Osteoblast (primary cell): Measurements from ENCODE around the gene ATRN. TPM values are rescaled to one million over a fixed set of nuclear protein-coding genes. Genes with fewer than 3 reads are reported as not detected.

Source experiments
- small RNA-seq: library from RNA; depleted of rRNA; stranded (forward); fragments of <200 nt; gene quantifications from one replicate; pipeline ENCODE3, GENCODE V24; 2012
- total RNA-seq: library from RNA; depleted of rRNA; stranded (reverse); fragments of >200 nt; gene quantifications from 2 replicates; pipeline ENCODE4 v1.2.3, GENCODE V29; 2012

ATRN gene
- total RNA-seq, 1 donor, result 48.1 TPM

Small RNA genes lying within 50 kb of the gene (small RNA-seq; reads per million reads assigned to genes)
- gene AL353193.1, result not detected

Other genes starting within 250 kb of the ATRN start
- gene SLC4A11, start 231.8 kb upstream of the ATRN start, total RNA-seq, result under 0.01 TPM in 2 replicates
- 10.6 and 11.2 TPM in 2 replicates for gene DNAAF9, start 63.3 kb upstream of the ATRN start, total RNA-seq
- not detected in 2 replicates for gene GFRA4, start 192.4 kb downstream of the ATRN start, total RNA-seq
- gene ADAM33, start 211.0 kb downstream of the ATRN start, total RNA-seq, result 3.5 and 11.2 TPM in 2 replicates
- under 0.01 TPM in 1 of 2 replicates, not detected in the other for gene SIGLEC1, start 241.6 kb downstream of the ATRN start, total RNA-seq